ENCODE results near the gene AGBL1.

The AGBL1 gene

GRCh38 chr15:86328658-86329057 is 249.0 kb downstream of the AGBL1 start:
- no peak for DNase-seq

DNA sequence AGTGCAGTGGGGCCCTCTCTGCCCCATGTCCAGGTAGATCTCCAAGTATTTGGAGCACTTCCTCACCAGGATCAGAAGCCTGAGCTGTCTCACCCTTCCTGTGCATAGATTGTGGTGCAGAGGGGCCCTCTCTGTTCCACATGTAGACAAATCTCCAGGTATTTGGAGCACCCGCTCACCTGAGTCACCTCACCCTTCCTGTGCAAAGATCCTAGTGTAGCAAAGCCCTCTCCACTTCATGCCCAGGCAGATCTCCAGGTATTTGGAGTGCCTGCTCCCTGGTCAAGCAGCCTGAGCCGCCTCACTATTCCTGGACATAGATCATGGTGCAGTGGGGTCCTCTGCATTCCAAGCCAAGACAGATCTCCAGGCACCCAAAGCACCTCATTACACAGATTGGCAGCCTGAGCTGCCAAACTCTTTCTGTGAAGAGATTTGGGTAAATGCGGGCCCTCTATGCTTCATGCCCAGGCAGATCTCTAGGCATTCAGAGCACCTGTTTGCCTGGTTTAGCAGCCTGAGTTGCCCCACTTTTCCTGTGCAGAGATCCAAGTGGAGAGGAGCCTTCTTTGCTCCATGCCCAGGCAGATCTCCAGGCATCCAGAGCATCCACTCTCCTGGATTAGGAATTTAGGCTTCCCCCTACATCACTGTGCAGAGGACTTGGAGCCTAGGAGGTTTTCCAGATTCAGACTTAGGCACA is 249.8 kb downstream of the AGBL1 start:
- DNase-seq = peak in 1 of 5 experiments; percentile 16

DNA sequence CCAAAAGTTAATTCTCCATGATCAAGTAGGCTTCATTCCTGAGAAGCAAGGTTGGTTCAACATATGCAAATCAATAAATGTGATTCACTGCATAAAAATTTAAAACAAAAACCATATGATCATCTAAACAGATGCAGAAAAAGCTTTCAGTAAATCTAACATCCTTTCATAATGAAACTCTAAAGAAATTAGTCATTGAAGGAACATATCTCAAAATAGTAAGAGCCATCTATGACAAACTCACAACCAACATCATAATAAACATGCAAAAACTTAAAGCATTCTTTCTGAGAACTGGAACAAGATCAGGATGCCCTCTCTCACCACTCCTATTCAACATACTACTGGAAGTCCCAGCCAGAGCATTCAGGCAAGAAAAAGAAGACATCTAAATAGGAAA is 254.1 kb downstream of the AGBL1 start:
- DNase-seq = peak in 1 of 5 experiments; percentile 48

DNA sequence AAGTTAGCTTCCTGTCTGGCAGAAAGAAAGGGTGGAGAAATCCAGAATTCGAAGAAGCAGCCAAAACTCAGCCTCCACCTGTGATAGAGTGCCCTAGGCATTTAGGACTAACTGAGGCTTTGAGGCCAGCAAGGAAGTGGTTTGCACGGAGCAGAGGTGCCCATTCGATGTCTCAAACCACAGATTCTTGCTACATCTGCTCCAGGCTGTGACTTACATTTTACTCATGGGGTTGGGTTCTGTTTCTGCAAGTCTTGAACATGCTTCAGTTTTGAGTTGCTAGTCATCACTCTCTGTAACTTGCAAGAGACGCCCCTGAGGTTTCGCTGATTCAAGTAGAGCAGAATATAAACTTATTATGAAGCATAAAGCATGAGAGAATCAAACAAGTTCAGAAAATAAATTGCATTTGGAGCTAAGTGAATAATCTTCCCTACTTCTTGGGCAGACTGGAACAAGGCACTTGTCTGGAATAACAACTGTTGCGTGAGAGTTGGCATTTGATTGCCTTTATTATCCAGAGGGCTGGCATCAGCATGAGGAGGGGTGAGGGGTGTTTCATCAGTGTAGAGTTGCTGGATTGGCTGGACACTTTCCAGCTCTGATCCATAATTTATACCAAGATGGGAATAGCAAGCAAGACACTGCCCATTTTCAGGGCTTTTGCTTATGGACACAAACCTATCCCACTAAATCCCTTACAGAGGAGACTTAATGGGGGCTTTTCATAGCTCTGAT is 256.5 kb downstream of the AGBL1 start:
- DNase-seq = peak in 1 of 5 experiments; percentile 85

- DNase-seq = no peak
Observed at GRCh38 chr15:86337071-86337470, 257.4 kb downstream of the AGBL1 start.

DNA sequence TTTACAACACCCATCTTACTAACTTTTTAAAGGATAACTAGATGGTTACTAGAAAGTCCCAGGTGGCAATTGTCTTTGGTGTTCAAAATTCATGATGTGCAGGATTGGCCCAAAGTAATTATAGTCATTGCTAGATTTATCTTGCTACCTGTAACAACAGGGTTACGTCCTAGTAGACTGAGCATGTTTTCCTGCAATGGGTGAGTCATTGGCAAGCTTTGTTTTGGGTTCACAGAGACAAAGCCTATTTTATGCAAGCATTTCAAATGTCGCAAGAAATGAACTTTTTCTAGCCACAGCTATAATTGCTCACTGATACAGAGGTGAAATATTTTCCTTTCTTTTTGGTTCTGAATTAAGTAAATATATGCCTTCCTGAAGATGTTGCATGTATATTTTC is 267.6 kb downstream of the AGBL1 start:
- DNase-seq = no peak

- no peak for DNase-seq
Observed at GRCh38 chr15:86349565-86349964, 269.9 kb downstream of the AGBL1 start.

- DNase-seq = no peak
Observed at GRCh38 chr15:86353213-86353612, 273.5 kb downstream of the AGBL1 start.

- no peak for DNase-seq
Observed at GRCh38 chr15:86355361-86355760, 275.7 kb downstream of the AGBL1 start.

DNA sequence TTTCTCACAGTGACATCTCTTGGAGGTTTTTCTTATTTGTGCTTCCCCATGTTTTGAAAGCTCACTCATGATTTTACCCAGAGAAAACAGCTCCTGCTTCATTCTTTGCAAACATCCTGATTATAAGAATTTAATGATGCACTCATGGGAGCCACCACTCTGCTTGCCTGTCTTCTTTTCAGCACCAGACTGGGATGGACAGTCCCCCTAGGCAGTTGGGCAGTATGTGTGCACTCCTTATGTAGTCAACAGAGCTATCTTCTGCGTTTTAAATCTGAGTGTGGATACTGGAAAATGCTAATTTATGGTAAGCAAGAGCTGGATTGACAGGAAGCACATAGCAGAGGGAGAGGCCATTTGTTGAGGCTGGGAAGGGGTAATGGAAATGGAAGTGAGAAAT is 276.1 kb downstream of the AGBL1 start:
- no peak for DNase-seq

DNA sequence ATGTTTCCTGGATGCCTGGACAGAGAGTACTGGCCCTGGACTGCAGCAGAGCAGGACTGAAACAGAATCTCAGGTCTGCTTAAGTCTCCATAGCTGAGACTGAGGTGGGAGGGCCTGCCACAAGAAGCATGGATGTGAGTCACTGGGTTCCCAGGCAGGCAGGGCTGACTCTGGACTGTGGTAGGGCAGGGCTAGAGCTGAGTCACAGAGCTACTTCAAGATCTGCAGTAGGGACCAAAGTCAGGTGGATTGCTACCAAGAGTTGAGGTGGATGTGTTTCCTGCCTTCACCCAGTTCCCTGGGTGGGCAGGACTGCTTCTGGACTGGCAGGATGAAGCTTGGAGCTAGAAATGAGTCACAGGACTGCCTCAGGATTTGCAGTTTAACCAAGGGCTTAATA is 282.9 kb downstream of the AGBL1 start:
- DNase-seq = peak in 1 of 5 experiments; percentile 8

DNA sequence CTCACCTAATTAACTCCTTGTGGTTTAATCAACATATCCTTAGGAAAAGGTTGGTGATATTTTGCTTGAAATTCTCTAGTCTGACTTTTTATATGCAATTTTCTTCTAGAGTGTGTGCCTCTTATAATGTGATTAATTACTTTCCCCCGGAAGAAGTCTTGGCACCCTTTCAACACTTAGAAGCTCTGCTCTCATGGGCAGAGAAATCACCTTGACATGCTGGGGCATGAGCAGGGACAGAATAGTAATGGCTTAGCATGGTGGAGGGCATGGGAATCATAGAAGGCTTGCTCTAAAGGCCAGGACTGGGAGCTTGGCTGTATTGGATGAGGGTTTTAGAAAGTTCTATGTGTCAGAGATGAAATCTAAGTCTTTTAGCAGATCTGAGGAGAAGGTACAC is 293.5 kb downstream of the AGBL1 start:
- no peak for DNase-seq

DNA sequence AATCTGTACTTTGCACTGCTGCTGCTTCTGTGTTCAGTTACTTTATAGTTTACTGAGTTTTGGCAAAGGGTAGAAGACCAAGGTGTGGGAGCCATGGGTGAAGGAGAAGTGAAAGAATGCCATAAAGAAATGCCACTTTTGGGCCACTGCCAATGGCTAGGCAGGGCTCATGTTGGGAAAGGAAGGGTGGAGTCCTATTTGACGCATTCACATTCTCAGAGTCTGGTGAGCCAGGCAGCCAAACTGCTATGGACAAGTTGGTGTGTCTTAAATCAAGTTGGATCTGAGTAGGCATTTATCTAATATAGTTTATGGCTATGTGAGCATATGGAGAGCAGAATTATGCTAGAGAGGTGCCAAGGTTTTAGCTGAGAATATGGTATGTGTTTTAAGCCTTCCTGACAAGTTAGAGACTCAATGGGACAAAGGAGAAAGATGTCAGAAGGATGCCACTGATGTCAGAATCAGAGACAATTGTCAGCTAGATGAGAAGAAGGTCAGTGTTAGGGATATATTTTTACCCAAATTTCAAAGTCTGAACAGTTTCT is 296.1 kb downstream of the AGBL1 start:
- DNase-seq = no peak

DNA sequence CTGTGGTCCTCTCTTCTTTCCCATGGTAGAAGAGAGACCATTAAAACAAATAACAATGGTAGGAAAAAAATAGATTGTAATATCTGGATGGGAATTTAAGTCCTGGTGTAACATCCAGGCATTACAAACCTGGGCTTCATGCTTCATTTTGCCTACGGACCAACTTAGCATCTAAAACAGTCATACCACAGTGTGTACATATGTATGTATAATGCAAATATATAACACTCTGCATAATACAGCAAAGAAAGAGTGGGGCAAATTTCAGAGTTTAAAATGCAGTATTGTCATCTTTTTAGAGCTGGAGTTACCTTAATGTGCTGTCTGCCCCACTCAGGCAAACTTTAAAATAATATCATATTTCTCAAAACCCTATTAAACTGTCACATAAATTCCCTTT is 298.2 kb downstream of the AGBL1 start:
- DNase-seq = no peak

DNA sequence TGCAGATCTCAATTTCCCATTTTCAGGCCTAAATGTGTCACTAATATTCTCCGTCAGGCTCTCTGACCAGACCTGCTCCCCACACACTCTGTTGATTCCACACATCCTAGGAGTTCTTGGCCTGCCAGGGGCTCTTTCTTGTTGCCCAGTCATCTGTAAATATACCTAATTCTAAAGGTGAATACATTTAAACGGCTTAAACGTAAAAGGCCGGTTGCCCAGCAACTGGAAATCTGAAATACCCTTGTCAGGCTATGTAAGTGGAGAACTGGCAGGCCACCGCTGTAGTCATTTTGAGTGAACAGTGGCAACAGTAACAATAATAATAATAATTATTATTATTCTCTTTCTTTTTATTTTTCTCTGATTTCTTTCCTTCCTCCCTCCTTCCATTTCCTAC is 302.7 kb downstream of the AGBL1 start:
- DNase-seq = no peak

DNA sequence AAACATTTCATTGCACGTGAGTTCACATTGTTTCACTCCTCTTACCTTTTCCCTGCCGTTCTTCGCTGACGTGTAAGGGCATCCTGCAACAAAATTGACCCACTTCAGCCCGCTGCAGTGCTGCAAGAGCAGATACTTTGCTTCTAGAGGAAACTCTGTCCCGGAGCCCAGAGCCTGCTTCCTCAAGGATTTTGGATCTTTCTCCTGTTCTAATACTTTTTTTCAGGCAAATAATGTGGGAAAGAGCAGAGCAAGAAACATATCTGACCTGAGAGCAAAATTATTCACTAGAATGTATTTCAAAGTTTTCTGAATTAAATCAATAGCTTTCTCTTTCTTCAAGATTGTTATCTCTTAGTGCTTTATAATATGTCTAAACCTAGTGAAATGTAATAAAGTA is 303.9 kb downstream of the AGBL1 start:
- no peak for DNase-seq

DNA sequence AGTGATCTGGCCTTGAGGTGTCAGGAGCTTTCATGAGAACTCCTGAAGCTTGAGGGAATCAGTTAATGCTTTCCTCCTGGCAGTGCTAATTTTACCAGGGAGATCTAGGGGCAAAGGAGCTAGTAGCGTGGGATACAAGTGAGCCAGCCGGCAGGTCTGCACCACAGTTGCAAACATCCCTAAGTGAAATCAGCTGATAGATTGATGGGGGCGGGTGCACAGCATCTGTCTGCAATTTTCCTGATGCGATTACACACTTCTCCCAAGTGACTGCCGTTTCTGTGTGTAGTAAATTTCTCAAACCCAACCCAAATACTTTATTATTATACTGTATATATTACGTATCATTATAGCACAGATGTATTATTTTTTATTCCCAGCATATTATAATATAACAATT is 304.5 kb downstream of the AGBL1 start:
- DNase-seq = no peak

DNA sequence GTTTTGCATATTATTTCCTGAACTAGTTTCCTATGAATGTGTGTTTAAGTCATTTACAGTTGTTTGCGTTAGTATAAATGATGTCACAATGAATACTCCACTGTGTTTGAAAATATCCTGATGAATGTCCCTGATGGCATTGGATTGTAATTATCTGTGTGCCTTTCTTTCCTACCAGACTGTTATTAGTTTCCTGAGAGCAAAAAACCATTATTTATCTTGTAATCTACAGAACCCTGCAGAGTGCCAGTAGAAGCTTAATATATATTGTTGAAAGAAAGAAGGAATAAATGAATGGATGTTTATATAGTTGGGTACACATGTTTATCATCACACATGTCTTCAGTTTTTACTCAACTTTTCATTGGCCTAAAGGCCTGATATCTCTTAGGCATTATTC is 312.6 kb downstream of the AGBL1 start:
- no peak for DNase-seq

- DNase-seq = no peak
Observed at GRCh38 chr15:86392874-86393273, 313.2 kb downstream of the AGBL1 start.

GRCh38 chr15:86394866-86395265 is 315.2 kb downstream of the AGBL1 start:
- no peak for DNase-seq

DNA sequence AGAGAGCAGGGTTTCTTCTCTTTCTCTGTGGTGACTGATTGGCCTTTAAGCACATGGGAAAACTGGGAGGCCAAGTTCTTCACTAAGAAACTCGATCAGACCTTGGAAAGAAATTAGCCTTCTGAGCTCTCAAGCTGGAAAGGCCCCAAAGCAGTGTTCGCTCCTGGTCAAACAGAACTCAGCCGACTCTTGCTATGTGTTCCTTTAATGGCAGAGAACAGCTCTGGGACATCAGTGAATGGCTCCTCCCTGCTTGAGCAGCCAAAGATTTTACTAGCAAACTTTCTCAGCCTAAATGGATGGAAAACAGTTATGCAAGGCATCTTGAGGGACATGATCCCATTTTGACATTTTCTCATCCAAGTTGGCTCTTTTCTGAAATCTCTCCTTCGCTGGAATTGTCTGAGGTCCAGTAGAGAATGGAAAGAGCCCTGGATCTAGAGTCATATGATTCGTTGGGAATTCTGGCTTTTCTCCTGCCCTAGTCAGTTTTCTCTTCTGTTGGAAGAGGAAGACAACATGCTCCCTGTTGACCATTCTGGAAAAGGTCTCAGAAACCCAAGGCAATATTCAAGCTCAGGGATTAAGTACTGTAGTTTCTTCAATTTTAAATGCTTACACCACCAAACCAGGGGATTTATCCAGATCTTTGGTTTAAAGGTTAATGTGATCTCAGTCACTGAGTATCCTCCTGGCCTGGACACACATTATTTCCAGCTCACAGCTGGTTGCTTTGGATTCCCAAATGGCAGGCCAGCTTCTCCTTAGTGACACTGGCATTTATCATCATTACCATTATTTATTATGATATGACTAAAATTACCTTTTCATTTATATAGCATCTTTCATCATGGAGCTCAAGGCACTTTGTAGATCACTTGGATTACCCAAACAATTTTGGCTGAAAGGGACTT is 319.6 kb downstream of the AGBL1 start:
- DNase-seq = no peak

DNA sequence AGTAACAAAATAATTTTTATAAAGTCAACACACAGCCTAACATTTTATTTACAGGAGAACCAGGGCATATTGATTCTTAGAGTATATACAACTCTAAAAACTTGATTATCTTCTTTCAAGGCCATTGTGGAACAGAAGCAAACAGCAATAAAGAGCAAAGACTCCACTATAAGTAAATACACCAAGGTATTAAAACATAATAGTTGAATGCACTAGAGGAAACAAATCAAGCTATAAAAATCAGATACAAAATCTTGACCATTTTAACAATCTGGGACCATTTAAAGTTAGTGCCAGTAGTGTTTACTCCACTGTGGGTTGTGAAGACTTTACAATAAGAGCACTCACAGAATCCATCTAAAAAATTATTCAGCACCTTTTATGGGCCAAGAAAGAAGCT is 323.6 kb downstream of the AGBL1 start:
- DNase-seq = no peak

DNA sequence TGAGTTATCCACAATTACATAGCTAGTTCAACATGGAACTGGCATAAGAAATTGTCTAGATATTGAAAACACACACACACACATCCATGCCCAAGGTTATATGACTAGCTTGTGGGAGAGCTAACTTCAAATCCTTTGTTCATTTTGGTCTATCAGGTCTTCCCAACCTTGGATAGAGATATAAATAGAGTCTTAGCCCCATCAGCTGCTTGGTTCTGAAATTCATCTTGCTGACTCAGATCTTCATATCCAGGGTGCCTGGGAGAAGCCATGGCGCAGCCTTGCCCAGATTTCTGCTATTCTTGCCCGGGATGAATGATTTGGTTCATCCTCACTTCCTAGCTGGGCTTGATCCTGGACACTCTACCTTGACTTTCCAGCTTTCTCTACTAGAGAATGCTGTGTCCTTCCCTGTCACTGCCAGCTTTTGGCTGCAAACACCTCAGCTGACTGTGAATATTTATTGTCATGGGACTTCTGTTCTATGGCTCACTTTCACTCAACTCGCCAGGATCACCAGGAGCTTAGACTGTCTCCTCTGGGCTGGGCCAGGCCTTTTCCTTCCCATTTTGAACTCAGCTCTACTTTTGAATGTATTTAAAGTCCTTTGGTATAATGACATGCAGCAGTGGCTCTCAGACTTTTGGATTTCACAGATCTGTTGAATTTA is 324.4 kb downstream of the AGBL1 start:
- no peak for DNase-seq

Data from T-helper 2 cell (primary cell).